Right lung (tissue), 5 donors: ENCODE data around the gene RAB10. TPM values are rescaled to one million over a fixed set of nuclear protein-coding genes. Genes with fewer than 3 reads are reported as not detected.
"Not testable (repeated sequence)": the region's sequence is repeated elsewhere in the genome, so short reads cannot be mapped to it uniquely, and the experiment has no call there.

Experiments
- DNase-seq, 2 donors: peaks; one replicate each; pipeline ENCODE4 v3.0.0-alpha.2; 2013
- polyA plus RNA-seq, 5 donors: library from polyadenylated mRNA; unstranded; fragments of 120-200 nt; gene quantifications; one replicate each; pipeline versions ENCODE4 v1.2.1 to v1.2.3, GENCODE V29; 2013; ENCODE audit warnings: inconsistent platforms in 1 of 5, low replicate concordance in 1 of 5; ENCODE audit not compliant: insufficient read length in 5 of 5, insufficient read depth in 1 of 5

Gene RAB10
- polyA plus RNA-seq, 5 donors, result 88.4 to 146 (median 122) TPM

DNA sequence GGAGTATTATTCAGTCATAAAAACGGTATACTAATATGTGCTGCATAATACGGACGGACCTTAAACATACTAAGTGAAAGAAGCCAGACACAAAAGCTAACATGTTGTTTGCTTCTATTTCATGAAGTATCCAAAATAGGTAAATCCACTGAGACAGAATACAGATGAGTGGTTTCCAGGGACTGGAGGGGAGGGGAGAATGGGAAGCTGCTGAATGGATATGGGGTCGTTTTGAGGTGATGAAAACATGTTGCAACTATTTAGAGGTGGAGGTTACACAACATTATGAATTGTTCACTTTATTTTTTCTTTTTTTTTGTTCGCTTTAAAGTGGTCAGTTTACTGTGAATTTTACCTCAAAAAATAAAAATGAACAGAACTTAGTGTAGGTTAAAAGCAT, 52.9 kb downstream of the RAB10 start:
- DNase-seq, result no peak

DNA sequence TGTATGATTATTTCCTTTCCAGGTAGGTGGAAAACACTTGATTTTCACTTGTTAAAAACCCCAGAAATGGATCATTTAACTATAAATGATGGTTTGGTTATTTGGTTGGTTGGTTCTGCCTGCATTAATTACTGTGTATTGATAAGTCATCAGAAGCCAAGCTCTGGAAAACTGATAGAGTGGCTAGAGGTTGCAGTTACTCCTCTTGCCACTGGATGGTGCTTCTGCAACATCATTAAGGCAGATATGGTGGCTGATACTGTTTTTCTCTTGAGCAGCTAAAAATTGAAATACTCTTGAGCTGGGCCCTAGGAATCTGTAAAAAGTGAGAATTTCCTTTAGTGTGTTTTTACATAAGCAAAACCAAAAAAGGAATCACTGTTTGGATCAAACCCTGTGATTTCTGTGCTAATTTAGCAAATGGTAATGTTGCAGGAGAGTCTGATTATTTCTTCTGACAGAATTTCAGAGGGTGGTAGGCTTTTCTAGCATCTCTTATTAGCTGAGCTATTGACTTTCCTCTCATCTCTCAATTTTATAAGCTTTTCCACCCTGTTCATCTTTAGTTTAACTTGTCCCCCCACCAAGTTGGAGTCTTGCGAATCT, 54.3 kb downstream of the RAB10 start:
- no peak for DNase-seq

DNA sequence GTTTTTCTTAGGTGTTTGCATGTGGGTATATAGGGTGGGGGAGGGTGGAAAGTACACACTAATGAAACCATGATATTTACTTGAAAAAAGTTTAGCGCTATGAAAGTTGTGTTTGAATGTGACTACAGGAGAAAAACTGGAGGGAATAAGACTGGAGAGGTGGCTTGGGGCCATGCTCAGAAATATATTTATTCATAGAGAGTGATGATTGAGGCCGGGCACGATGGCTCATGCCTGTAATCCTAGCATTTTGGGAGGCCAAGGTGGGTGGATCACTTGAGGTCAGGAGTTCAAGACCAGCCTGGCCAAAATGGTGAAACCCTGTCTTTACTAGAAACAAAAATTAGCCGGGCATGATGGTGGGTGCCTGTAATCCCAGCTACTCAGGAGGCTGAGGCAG, 55.0 kb downstream of the RAB10 start:
- not testable (repeated sequence) for DNase-seq

DNA sequence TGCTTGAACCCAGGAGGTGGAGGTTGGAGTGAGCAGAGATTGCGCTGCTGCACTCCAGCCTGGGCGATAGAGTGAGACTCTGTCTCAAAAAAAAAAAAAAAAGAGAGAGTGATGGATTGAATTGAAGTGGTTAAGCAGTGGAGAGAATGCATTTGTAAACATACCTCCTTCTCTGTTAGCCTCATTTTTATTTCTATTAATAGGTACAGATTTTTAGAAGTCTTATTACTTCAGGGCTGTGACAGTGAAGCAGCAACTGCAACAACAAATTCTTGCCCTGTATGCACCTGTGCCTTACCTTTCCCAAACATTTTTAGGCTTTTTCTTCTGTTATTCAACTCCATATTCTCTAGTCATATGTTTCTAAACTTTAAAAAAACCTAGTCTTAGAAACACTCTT, 55.5 kb downstream of the RAB10 start:
- DNase-seq, result no peak

DNA sequence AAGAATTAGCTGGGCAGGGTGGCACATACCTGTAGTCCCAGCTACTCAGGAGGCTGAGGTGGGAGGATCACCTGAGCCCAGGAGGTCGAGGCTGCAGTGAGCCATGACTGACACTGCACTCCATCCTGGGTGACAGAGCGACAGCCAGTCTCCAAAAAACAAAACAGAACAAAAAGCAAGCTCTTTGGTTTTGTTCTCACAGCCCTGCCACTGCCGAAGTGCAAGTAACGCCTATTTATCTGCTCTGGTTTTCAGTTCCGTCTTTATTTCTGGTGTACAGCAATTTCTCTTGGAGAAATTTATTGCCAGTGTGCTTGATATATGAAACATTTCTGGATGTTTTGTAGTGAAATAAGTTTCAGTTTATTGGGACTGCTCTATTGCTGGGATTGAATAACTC, 61.9 kb downstream of the RAB10 start:
- no peak for DNase-seq

DNA sequence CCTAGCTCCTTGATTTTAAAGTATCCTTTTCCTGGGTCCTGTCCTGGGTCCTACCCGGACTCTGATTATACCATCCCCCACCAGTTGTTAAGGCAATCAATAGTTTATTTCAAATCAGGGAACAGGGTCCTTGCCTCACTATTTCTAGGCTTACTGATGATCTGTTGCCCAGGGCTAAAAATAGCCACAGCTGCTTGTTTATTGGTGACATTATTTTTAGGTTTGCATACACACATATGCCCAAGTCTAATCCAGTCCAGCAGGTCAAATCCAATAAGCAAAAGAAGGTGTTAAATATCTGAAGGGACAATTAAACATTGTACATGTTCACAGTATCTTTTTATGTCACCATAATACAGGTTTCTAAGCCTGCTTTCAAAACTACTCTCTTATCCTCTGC, 66.0 kb downstream of the RAB10 start:
- no peak for DNase-seq

DNA sequence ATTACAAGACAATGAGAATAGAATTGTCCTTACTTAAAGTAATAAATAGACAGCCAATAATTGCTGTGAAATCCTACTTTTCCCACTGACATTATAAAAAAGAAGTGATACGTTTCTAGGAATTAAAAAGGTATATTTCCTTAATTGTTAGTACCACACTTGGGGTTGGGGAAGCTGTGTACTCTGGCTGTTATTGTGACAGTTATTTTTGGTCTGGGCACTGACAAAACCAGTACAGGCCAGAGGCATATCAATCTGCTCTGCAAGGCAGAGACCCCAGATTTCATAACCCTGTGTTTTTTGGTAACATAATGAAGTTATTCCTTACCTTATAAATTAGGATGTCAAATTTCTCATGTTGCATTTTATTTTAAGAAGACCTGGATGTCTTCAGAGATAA, 66.5 kb downstream of the RAB10 start:
- no peak for DNase-seq

DNA sequence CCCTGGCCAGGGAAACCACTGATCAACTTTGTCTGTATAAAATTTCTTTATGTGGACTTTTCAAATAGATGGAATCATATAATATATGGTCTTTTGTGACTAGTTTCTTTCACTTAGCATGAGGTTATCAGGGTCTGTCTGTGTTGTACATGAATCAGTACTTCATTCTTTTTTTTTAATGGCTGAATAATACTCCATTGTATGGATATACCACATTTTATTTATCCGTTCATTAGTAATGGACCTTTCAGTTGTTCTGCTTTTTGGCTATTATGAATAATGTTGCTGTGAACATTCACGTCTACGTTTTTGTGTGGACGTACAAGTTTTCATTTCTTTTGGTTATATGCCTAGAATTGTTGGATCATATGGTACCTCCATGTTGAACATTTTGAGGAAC, 69.9 kb downstream of the RAB10 start:
- DNase-seq, result no peak

DNA sequence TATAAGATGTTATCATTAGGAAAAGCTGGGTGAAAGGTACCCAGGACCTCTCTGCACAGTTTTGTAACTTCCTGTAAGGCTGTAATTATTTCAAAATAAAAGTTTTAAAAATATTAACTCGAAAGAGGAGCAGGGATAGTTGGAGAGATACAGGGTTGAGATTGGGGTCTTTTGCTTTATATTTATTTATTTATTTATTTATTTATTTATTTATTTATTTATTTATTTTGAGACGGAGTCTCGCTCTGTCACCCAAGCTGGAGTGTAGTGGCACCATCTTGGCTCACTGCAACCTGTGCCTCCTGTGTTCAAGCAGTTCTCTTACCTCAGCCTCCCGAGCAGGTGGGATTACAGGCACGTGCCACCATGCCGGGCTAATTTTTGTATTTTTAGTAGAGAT, 74.8 kb downstream of the RAB10 start:
- not testable (repeated sequence) for DNase-seq

DNA sequence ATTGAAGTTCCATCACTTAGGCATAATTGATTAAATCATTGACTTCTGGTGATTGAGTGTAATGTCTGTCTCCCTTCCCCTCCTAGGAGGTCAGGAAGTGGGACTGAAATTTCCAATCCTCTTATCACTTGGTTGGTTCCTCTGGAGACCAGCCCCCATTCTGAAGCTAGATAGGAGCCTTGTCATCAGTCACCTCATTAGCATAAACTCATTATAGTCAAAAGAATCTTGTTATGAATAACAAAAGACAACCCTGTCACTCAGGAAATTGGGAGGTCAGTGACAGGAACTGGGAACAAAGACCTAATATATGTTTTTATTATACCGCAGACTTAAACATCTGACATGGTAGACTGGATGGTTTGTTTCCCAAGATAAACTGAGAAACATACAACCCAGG, 78.3 kb downstream of the RAB10 start:
- no peak for DNase-seq

DNA sequence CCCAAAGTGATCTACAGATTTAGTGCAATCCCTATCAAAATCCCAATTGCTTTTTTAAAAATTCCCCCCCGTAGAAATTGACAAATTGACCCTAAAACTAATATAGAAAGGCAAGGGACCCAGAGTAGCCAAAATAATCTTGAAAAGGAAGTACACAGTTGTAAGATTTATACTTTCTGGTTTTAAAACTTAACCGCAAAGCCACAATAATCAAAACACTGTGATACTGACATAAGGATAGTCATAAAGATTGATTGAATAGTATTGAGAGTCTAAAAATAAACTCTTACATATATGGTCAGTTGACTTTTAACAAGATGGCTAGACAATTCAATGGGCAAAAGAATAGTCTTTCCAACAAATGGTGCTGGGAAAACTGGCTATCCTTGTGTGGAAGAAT, 80.3 kb downstream of the RAB10 start:
- no peak for DNase-seq

DNA sequence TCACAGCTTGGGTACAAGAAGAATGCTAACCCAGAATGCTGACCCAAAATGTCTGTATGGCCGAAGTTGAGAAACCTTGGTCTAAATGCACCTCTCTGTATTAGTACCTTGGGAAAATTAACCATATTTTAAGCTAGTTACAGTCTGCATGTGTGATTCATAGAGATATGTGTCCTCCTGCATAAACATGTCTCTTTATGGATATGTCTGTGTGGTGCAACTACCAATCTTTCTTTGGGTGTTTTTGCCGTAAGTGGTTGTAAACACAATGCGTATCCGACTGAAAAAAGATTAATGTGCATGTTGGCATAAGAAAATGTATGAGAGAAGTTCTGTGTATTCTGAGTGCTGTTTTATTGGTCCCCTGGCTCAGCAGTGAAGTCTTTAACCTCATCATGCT, 84.8 kb downstream of the RAB10 start:
- DNase-seq, result no peak

DNA sequence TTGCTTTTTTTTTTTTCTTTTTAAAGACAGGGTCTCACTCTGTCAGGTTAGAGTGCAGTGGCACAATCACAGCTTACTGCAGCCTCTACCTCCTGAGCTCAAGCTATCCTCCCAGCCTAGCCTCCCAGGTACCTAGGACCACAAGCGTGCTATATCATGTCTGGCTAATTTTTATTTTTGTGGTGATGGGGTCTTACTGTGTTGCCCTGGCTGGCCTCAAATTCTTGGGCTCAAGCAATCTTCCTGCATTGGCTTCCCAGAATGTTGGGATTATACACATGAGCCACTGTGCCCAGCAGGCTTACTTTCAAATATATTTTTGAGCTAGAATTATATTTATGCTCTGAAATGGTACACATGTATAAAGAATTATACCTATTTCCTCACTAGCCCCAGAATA, 85.6 kb downstream of the RAB10 start:
- no peak for DNase-seq

DNA sequence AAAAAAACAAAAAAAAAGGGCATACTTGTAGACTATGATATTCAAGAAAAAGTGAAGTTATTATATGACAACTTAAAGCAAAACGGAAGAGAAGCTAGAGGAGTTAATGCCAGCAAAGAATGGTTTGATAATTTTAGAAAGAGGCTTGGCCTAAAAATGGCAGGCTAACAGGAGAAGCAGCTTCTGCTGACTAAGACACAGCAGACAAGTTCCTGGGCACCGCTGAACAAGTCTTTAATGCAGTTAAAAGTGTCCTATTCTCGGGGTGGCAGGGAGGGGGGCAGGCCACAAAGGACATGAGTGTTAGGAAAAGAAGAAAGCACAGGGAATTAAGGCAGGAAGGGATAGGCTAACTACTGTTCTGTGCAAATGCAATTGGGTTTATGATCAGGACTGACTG, 88.7 kb downstream of the RAB10 start:
- DNase-seq, result no peak

DNA sequence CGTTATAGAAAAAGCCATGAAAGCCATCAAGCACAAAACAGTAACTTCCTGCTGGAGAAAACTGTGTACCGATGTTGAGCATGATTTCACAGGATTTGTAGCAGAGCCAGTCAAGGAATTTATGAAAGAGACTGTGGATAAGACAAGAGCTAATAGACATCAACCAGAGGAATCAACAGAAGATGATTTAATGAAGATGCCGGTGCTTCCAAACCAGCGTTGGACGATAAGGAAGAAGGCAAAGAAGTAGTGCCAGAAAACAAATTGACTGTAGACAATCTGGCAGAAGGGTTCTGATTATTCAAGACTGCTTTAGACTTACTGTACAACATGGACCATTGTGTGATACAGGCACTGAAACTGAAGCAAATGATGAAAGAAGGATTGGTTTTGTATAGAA, 89.5 kb downstream of the RAB10 start:
- DNase-seq, result no peak

DNA sequence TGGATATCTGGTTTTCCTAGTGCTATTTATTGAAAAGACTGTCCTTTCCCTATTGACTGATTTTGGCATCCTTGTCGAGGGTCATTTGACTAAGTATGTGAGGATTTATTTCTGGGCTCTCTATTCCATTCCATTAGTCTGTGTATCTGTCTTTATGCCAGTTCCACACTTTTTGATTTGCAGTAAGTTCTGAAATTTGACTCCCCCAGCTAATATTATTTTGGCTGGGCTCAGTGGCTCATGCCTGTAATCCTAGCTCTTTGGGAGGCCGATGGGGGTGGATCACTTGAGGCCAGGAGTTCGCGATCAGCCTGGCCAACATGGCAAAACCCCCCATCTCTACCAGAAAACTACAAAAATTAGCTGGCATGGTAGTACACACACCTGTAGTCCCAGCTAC, 92.2 kb downstream of the RAB10 start:
- DNase-seq, result no peak

DNA sequence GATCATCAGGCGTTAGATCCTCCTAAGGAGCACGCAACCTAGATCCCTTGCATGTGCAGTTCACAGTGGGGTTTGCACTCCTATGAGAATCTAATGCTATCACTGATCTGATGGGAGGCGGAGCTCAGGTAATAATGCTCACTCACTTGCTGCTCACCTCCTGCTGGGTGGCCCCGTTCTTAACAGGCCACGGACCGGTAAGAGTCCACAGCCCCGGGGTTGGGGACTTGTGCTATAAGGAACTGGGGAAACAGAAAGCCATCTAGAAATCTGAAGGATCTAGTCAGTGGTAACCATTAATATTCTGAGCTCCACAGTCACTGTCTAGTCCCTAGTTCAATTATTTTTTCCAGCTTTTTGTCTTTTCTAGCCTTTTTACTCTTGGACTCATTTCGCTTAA, 94.3 kb downstream of the RAB10 start:
- no peak for DNase-seq

DNA sequence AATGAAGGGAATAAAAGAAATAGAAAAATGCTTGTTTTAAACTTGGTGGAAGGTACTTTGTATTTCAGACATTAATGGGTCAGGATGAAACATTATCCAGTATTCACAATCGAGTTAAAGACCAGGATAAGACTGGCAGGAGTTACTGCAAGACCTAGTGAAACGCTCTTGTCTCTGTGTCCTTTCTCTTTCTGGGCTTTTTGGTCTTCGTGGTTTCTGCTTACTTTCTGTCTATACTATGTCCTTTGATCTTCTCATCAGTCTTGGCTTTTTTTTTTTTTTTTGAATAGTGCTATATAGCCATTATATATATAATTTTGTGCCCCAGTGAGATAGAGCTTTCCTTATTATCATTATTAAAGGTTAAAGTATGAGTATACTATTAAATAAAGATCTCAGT, 96.9 kb downstream of the RAB10 start:
- no peak for DNase-seq

DNA sequence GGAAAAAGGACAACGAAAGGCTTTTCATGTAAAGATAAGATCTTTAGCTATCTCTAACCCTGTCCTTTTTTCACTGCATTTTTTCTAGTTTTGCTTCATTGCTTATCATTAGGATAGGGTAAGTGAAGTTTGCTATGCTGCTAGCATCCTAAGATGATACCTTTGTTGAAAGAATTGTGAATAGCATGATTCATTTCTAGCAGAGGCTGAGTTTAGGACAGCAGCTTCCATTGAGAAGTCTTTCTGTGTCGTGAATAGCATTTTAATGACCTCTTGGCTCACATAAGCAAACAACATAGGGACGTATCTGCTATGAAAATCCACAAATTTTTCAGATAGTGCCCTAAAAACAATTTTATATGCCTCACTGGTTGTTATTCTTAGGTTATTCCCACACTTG, 102.6 kb downstream of the RAB10 start:
- peak; percentile 14 to 23 for DNase-seq

DNA sequence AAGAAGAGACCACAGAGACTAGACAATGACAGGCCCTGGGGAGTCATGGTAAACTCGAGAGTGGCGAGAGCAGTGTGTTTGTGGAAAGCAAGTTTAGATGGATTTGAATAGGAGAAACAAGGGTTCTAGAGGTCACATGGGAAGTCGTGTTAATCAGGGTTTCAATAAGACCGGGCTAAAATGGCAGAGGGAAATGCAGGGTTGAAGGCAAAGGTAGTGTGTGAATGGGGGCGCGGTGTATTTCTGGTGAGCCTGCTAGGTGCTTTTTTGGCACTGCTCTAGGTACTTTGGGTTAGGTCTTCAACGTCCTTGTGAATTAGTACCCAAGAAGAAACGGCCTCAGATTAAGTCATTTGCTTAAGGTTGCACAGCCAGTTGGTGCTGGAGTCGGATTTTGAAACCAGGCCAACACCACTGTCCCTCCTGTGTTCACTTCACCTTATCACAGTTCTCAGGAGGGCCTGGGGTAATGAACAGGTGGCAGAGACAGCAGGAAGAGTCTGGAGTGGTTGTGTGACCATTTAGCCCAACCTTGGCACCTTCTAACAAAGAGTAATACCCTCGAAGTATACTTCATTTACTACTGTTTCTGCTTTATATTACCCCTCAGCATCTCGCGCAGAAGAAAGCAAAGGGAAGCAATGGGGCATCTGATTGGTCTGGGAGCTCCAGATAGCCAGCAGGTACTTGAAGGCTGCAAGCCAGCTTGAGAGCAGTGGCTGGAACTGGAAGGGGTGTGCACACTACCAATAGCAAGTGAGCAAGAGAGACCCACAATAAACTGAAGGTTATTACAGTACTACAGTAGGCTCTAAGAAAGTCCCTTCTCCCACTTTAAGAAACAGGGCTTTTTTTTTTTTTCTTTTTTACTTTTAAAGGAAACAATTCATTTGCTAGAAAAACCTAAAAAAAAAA, 105.6 kb downstream of the RAB10 start:
- DNase-seq, result no peak

DNA sequence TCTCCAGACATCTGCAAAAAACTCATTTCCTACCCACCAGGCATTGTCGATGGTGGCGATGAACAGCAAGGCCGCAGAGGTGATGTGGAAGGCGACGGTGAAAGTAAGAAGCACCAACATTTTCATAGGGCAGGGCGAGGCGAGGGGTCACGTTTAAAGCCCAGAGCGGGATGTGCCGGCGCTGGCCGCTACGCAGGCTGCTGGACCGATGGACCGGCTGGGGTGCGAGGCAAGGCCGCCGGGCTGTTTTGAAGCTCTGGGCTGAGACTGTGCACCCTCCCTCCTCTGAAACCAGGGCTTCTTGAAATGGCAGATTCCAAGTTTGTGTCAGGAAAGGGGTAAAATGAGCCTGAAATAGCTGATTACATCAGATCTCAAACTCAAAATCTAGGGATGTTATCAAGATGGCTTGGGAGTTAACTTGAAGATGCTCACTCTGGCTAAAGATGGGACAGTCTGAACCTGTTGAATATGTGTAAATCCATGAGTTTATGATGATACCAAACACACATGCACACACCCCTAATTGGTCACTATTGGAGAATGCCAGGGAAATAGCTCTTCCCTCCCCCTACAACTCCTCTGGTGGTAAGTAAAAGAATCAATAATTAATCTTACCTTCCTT, 107.4 kb downstream of the RAB10 start:
- no peak for DNase-seq

DNA sequence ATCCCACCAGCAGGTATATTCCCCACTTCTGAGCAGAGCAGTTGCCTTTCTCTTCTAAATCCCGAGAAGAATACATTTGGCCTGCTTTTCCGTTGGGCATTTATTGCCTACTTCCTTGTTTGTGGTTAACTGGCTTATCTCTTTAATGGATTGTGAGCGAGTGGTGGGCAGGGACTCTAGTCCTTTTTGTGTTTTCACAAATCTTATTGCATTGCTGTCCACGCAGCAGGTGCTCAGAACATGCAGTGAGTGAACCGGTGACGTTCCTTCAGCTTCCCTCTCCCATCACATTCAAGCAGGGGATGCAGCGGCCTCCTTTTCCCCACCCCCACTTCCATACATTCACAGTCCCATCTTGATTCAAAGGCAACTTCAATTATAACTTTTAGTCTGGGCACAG, 110.1 kb downstream of the RAB10 start:
- DNase-seq, result no peak
